HUES64 (cell line): ENCODE data around the gene MTMR10. TPM values are rescaled to one million over a fixed set of nuclear protein-coding genes. Genes with fewer than 3 reads are reported as not detected.
A peak's percentile ranks its signal among the peaks of the same experiment; 100 is the strongest.

Experiments
- H3K27ac ChIP-seq: 2 replicates; pipeline ENCODE4 v1.7.0; 2013; ENCODE audit warnings: low read depth, low read length, inconsistent platforms
- H3K27me3 ChIP-seq: 2 replicates; pipeline ENCODE4 v1.6.1; 2013; ENCODE audit warnings: mild to moderate bottlenecking, low read length; ENCODE audit not compliant: insufficient read depth
- H3K36me3 ChIP-seq: 2 replicates; pipeline ENCODE4 v1.6.1; 2013; ENCODE audit warnings: mild to moderate bottlenecking, low read length; ENCODE audit not compliant: insufficient read depth
- H3K4me1 ChIP-seq: 2 replicates; pipeline ENCODE4 v1.6.1; 2013; ENCODE audit warnings: mild to moderate bottlenecking, low read length, moderate library complexity; ENCODE audit not compliant: insufficient read depth
- H3K4me3 ChIP-seq: 2 replicates; pipeline ENCODE4 v1.5.1; 2013; ENCODE audit warnings: mild to moderate bottlenecking, low read length, moderate library complexity
- H3K9ac ChIP-seq: 2 replicates; pipeline ENCODE4 v1.6.1; 2013; ENCODE audit warnings: mild to moderate bottlenecking, low read depth, low read length
- H3K9me3 ChIP-seq: 2 replicates; pipeline ENCODE4 v1.6.1; 2013; ENCODE audit warnings: low read depth, low read length; ENCODE audit not compliant: insufficient read depth
- WGBS: fragments of 150-250, 120-280 bp; methylation state at CpG from one replicate; pipeline ENCODE4 v1.1.7; 2013; ENCODE audit warnings: missing lambda C conversion rate; 5-methylcytosine and 5-hydroxymethylcytosine counted together
- polyA plus RNA-seq, 2 experiments: library from polyadenylated mRNA; stranded (reverse); fragments of 50-300 nt; gene quantifications; one replicate each; pipeline ENCODE4 v1.2.3, GENCODE V29; 2013

Gene MTMR10
- 9.5 TPM for polyA plus RNA-seq (2013, experiment 1 of 2)
- 11.3 TPM for polyA plus RNA-seq (2013, experiment 2 of 2)

GRCh38 chr15:30991255-30992235 lies at the start of gene MTMR10:
Gene MTMR10 (minus strand): TSS chr15:30991628. CDS start chr15:30991506, 122 bp downstream.
- H3K36me3 ChIP-seq, result peaks cover 7% of the 10 kb centered on the region
- peak within 1 kb of the TSS; percentile 88 for H3K27ac ChIP-seq
- peaks cover 8% of the 10 kb centered on the region; the same call in 1 of the 2 replicates for H3K4me1 ChIP-seq
- no peaks in the 10 kb centered on the region for H3K9me3 ChIP-seq
- H3K27me3 ChIP-seq, result no peaks in the 10 kb centered on the region
- H3K4me3 ChIP-seq, result peak within 1 kb of the TSS; percentile 88
- WGBS, result under 1% methylated on average over 114 of the region's 114 CpGs
- peak within 1 kb of the TSS; percentile 83 for H3K9ac ChIP-seq

- Histone ChIP-seq H3K27ac (no peak overlapping the region), H3K9me3 (no peaks in the 10 kb centered on the region), H3K4me1 (no peaks in the 10 kb centered on the region), H3K27me3 (no peaks in the 10 kb centered on the region), H3K4me3 (no peak overlapping the region), H3K9ac (no peak overlapping the region), H3K36me3 (no peaks in the 10 kb centered on the region)
- WGBS, result 95% methylated on average over 8 of the region's 8 CpGs
Observed at GRCh38 chr15:31040611-31041010, 49.2 kb upstream of the MTMR10 start.

- no peak overlapping the region for H3K27ac ChIP-seq
- H3K9ac ChIP-seq, result no peak overlapping the region
- no peaks in the 10 kb centered on the region for H3K36me3 ChIP-seq
- no peak overlapping the region for H3K4me3 ChIP-seq
- no peaks in the 10 kb centered on the region for H3K27me3 ChIP-seq
- 95% methylated on average over 16 of the region's 16 CpGs for WGBS
- no peaks in the 10 kb centered on the region for H3K9me3 ChIP-seq
- H3K4me1 ChIP-seq, result no peaks in the 10 kb centered on the region
Observed at GRCh38 chr15:31039961-31040360, 48.5 kb upstream of the MTMR10 start.

- no peak overlapping the region for H3K4me3 ChIP-seq
- WGBS, result 97% methylated on average over 9 of the region's 10 CpGs
- H3K27ac ChIP-seq, result no peak overlapping the region
- H3K36me3 ChIP-seq, result no peaks in the 10 kb centered on the region
- H3K4me1 ChIP-seq, result no peaks in the 10 kb centered on the region
- H3K9ac ChIP-seq, result no peak overlapping the region
- H3K9me3 ChIP-seq, result no peaks in the 10 kb centered on the region
- no peaks in the 10 kb centered on the region for H3K27me3 ChIP-seq
Observed at GRCh38 chr15:31037731-31038477, 46.5 kb upstream of the MTMR10 start.

GRCh38 chr15:31036783-31037182 lies 45.4 kb upstream of the MTMR10 start:
- WGBS, result 82% methylated on average over 9 of the region's 9 CpGs
- no peaks in the 10 kb centered on the region for H3K36me3 ChIP-seq
- H3K4me3 ChIP-seq, result no peak overlapping the region
- no peak overlapping the region for H3K9ac ChIP-seq
- no peaks in the 10 kb centered on the region for H3K4me1 ChIP-seq
- no peaks in the 10 kb centered on the region for H3K27me3 ChIP-seq
- no peak overlapping the region for H3K27ac ChIP-seq
- H3K9me3 ChIP-seq, result no peaks in the 10 kb centered on the region

- no peaks in the 10 kb centered on the region for H3K27me3 ChIP-seq
- no peaks in the 10 kb centered on the region for H3K9me3 ChIP-seq
- H3K4me1 ChIP-seq, result no peaks in the 10 kb centered on the region
- no peak overlapping the region for H3K4me3 ChIP-seq
- no peak overlapping the region for H3K27ac ChIP-seq
- H3K36me3 ChIP-seq, result no peaks in the 10 kb centered on the region
- 93% methylated on average over 7 of the region's 7 CpGs for WGBS
- no peak overlapping the region for H3K9ac ChIP-seq
Observed at GRCh38 chr15:31035610-31036009, 44.2 kb upstream of the MTMR10 start.

GRCh38 chr15:31034152-31034551 lies 42.7 kb upstream of the MTMR10 start:
- no peaks in the 10 kb centered on the region for H3K9me3 ChIP-seq
- H3K27ac ChIP-seq, result no peak overlapping the region
- H3K36me3 ChIP-seq, result no peaks in the 10 kb centered on the region
- H3K4me1 ChIP-seq, result no peaks in the 10 kb centered on the region
- no peak overlapping the region for H3K4me3 ChIP-seq
- 81% methylated on average over 4 of the region's 4 CpGs for WGBS
- H3K27me3 ChIP-seq, result no peaks in the 10 kb centered on the region
- no peak overlapping the region for H3K9ac ChIP-seq

GRCh38 chr15:31032961-31033371 lies 41.5 kb upstream of the MTMR10 start:
- WGBS, result 82% methylated on average over 5 of the region's 5 CpGs
- H3K27ac ChIP-seq, result no peak overlapping the region
- H3K36me3 ChIP-seq, result no peaks in the 10 kb centered on the region
- no peaks in the 10 kb centered on the region for H3K27me3 ChIP-seq
- no peaks in the 10 kb centered on the region for H3K9me3 ChIP-seq
- H3K4me1 ChIP-seq, result no peaks in the 10 kb centered on the region
- H3K9ac ChIP-seq, result no peak overlapping the region
- H3K4me3 ChIP-seq, result no peak overlapping the region

- Histone ChIP-seq H3K9ac (no peak overlapping the region), H3K4me1 (no peaks in the 10 kb centered on the region), H3K27ac (no peak overlapping the region), H3K4me3 (no peak overlapping the region), H3K9me3 (no peaks in the 10 kb centered on the region), H3K36me3 (no peaks in the 10 kb centered on the region), H3K27me3 (no peaks in the 10 kb centered on the region)
- WGBS, result 100% methylated on average over 1 of the region's 3 CpGs
Observed at GRCh38 chr15:31031471-31032067, 40.1 kb upstream of the MTMR10 start.

GRCh38 chr15:31027910-31028578 lies 36.6 kb upstream of the MTMR10 start:
- Histone ChIP-seq H3K4me1 (peaks cover 19% of the 10 kb centered on the region), H3K9ac (no peak overlapping the region), H3K4me3 (no peak overlapping the region), H3K9me3 (no peaks in the 10 kb centered on the region), H3K27me3 (no peaks in the 10 kb centered on the region), H3K36me3 (no peaks in the 10 kb centered on the region), H3K27ac (no peak overlapping the region)
- 96% methylated on average over 7 of the region's 8 CpGs for WGBS
